Measurements from ENCODE around the gene GRIA1.

The GRIA1 gene

DNA sequence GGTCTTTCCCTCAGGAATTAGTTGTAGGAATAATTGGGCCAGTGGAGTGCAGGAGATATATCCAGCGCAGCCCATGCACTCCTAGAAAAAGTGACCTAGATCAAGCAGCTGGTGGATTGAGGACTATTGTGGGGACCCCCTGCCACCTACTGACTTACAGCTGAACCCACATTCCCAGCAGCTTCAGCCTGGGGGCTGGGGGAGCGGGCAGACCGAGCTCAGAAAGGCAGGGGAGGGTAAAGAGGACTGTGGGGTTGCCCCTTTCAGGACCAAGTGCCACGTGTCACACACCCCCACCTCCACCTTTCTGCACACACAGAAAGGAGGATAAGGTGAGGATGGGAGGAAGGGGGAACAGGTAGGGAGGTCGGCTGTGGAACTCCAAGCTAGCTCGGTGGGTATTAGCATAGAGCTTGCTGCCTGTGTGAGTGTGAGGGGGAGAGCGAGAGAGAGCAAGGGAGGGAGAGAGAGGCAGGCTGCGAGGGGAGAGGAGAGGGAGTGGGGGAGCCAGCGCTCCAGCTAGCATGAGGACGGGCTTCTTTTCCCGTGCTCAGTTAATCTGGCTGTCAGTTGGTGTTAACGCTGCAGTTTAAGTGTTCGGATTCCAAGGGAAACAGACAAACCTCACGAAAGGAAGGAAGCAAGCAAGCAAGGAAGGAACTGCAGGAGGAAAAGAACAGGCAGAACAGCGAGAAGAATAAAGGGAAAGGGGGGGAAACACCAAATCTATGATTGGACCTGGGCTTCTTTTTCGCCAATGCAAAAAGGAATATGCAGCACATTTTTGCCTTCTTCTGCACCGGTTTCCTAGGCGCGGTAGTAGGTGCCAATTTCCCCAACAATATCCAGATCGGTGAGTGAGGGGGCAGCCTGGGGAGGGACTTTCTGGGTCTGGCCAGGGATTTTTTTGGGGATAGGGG is at the start of gene GRIA1:
GRIA1 (plus strand) TSS at position 553 of the 920 bp plus-strand sequence.
- no peak for DNase-seq

DNA sequence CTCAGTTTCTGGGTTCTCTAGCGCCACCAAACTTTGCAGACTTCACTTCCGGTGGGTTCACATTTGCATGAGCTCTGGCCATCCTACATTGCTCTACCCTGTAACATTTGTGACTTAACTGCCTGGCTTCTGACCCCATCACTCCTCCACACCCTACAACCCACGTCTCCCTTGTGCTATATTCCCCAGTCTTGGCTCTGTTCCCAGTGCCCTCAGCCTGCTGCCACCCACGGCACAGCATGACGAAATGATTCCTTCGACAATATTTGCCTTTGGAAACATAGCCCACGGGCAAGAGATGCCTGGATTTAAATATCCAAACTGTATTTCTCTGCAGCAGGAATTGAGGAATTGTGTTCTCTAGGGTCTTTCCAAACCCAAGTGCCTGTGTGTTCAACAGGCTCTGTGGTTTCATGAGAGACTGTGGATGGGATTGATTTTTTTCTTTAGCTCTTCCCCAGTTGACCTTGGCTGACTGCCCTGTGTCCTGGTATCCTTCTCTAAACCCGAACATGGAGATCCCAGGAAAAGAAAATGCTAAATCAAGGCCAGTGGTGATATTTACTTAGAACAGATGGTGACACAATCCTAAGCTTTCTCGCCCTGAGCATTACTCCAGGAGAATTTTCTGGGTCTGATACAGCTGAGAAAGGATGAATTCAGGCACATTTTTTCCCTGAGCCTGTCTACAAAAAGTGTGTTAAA is 44.4 kb upstream of the GRIA1 start:
- no peak for DNase-seq

DNA sequence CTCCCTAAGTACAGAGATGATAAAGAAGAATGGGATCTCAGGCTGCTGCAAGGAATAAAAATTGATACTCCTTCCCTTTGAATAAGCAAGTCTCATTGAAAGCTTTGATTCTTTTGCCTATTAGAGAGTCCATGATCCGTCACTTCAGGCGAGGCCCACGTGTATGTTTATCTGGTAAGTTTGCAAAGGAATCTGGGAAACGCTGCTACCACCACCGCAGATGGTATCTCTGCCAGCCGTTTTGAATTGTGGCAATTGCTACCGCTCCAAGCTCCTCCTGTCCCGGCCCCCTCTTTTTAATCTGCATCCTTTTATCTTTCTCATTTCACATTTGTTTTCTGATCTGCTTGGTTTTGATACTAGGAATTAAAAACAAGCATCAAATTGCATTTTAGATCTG is 42.9 kb upstream of the GRIA1 start:
- no peak for DNase-seq

DNA sequence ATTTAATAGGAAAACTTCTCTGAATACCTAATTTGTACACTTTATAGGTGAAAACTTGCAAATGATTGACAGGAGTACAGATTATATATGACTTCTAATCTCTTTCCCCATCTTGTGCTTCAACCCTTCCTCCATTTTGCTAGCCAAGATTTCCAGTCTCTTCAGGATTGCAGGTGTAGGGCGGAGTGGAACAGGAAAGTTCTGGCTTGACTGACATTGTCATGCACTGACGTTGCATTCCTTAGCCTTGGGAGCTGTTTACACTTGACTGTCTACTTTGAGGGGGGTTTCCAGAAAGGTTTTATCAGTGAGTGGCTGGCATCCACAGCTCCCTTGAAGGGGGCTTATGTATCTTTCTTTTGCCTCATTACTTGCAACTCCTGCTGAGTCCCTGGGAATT is 34.1 kb upstream of the GRIA1 start:
- DNase-seq, result no peak

DNA sequence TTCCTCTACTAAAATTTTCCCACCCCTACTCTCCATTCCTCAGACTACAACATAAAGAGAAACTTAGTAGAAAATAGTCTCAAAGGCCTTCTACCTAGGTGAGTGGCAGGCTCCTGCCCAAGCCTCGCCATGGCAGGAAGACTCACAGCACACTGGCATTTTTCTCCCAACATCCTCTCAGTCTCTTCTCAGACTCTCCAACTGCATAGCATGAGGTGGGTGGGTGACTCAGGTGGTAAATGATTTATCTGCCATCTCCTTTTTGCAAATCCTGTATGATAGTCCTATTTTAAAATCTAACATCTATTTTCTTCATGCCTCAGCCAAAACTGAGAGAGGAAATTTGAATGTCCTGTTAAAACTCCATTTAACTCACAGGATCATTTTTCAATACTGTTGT is 33.5 kb upstream of the GRIA1 start:
- no peak for DNase-seq

DNA sequence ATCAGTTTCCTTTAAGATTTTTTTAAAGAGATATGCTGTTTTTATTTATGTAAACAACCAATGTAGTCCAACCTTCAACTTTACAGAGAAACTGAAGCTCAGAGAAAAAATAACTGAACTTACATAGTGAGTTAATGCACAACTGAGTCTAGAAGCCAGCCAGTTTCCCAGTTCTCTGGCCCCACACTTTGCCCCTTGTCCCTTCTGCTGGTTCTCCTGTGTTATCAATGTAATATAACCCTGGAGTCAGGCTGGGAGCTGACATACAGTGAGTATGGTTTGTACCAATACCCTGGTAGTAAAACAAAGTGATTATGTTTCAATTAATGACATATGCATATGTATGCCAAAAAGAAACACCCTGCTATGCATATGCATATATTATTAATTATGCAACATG is 32.2 kb upstream of the GRIA1 start:
- no peak for DNase-seq

DNA sequence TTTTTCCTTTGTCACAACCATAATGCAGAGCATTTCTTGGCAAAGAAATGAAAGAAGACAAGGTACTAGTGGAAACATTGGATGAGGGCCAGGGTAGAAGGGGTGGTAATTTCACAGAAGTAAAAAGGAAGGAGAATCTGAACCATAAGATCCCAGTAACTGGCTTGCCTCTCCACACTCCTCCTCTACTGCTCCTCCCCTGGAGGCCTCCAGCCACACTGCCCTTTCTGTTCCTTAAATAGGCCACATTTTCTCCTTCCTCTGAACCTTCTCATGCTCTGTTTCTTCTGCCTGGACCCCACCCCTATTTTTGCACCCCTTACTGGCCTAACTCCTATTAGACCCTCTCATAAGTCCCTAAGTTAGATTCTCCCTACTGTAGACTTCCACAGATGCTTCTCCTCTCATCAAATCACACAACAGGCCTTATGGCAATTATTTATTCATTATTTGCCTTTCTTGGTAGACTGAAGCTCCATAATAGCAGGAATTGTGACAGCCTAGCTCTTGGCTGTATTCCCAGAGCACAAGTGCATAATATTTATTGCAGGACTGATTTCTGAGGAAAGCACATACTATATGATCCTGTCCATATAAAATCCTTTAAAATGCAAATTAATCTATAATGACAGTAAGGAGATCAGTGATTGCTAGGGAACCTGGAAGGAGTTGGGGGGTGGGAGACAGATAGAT is 31.3 kb upstream of the GRIA1 start:
- no peak for DNase-seq

DNA sequence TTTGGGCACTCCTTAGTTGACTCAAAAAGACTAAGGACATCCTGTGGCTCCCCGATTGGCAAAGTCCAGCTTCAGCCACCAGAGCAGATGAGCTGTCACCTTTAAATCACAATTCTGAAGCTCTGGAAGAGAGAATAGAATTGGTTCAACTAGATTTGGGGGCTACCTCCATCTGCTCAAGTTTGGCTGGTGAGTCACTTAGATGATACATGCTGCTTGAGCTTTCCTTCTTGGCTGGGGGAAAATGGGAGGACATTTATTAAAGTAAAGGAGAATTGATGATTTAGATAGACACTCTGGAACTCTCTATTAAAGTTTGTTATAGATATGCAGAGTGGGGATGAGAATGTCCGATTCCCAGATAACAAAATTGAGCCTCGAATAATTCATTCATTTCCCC is 30.0 kb upstream of the GRIA1 start:
- DNase-seq, result no peak

DNA sequence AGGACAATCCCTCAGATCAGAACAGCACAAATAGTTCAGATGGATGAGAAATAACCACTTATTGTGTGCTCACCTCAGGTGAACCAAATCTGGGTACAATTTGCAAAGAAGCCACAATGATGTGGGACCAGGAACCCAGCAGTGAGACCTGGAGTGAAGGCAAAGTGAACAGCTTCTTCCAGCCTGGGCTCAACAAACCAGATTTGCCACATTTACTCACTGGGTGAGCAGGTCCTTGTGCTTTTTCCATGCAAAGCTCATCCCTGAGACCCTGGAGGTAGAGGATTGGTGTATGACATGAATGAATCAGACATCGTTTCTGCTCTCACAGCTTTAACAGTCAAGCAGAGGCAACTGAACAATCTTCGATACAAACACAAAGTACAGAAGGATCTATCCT is 29.1 kb upstream of the GRIA1 start:
- no peak for DNase-seq

DNA sequence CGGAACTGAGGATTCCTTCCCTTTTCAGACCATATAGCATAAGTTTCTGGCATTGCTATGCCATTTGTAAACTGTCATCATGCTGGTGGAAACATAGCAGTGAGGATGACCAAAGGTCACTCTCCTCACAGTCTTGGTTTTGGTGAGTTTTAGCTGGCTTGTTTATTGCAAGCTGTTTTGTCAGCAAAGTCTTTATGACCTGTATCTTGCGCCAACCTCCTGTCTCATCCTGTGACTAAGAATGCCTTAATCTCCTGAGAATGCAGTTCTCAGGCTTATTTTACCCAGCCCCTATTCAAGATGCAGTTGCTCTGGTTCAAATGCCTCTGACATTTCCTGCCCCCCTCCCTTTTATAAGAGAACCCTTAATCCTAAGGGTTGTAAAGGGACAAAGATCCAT is 26.7 kb upstream of the GRIA1 start:
- no peak for DNase-seq

DNA sequence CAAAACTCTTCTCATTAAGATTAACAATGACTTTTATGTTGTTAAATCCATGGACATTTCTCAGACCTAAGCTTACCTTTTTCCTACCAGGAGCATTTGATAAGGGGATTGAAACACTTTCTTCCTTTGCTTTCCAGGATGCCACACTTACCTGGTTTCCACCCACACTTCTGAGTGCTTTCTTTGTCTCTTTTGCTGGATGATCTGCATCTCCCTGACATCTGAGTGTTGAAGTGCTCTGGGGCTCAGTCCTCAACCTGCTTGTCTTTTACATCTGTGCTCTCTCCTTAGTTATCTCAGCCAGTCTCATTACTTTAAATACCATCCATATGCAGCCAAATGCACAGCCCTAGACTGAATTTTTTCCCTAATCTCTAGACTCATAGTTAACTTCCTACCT is 22.9 kb upstream of the GRIA1 start:
- no peak for DNase-seq

DNA sequence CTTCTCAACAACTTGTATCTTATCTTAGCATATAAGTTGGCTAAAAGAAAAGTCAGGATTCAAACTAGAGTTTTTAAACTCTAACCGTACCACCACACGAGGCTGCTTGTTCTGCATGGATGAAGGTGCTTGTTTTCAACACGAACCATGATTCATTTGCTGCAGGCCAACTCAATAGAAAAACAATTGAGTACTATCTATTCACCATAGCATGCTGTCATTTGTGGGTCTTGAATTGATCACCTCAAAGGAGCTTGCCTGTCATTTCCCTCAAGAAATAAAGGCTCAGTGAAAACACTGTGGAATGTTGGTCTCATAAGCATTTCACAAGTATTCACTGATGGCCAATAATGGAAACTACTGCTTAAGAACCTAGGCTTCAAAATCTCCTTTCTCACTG is 21.0 kb upstream of the GRIA1 start:
- no peak for DNase-seq

DNA sequence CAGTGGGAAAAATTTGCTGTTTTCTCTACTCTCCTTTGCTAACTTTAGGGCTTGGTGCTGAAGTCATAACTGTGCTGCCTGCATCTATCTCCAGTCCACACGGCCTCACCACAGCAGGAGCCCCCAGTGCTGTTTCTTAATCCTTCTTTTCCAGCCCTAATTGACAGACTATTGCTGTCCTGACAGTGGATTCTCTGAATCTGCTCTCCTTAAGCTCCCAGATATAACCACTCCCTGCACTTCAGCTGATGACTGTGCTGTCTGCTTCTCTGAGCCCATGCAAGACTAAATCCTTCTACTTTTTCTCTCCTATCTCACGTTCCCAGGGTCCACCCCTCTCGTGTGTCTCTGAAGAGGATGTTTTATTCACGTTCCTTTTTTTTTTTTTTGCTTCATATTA is 19.7 kb upstream of the GRIA1 start:
- peak; percentile 42 for DNase-seq

DNA sequence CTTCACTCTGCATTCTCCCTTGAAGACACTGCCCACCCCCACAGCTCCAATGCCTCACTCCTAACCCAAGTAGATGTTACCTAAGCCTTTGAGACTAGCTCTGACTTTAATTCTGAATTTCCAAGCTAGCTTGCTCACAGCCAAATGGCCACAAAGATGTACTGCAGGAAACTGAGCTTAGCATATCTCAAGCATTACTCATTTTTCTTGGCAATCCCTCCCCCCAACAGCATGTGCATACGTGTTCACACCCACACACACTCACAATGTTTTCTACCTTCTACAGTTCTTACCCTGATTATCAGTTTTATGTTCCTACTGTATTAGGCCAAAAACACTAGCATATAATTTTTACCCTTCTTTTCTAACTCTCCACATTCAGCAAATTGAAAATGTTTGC is 13.7 kb upstream of the GRIA1 start:
- DNase-seq, result no peak

DNA sequence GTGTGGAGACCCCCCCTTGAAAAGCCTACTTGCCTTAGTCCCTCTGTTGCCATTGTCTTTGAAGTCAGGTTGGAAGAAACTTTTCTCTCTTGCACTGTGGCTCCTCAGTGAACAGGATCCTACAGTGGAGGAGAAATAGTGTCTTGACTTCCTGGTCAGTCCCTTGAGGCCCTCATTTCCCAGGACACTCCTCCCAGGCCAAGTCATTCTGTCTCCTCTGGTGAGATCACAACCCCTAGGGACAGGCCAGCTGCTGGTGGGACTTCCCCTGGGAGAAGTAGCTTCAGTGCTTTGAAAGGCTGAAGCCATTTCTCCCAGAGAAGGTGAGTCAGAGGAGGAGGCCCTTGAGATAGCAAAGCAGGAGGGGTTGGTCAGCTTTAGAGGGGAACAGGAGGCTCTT is 10.1 kb upstream of the GRIA1 start:
- DNase-seq, result no peak

DNA sequence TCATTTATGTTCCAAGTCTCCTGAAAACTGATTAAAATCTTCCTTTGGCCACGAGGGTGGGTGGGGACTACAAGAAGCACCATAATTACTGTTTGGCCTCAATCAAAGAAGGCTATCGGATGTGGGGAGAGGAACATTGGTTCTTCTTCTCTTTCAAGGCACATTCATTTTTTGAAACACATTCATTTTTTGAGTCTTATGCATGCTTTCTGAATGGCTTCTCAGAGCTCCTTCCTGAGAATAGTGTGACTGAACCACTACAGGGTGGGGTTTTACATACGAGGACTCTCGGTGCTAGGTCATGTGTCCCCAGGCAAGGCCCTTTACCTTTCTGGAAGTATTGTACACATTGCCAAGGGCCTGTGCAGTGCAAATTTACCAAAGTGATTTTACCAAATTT is 7.0 kb upstream of the GRIA1 start:
- DNase-seq, result no peak

DNA sequence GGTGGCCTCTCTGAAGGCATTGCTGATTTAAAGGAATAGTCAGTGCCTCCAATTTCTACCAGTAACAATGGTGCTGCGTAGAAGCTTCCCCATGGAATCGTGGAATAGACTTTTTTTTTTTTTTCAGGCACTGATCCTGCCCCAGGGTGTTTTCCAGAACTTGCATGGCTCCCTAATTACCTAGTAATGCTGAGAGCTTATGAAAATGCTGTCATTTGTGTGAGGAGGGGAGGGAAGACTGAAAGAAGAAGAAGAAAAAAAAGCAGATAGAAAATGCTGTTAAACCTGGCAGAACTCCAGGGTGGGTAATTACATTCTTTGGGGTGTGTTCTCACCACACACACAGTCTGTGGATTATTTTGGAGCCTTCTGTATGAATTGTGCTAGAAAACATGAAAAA is 4.8 kb upstream of the GRIA1 start:
- DNase-seq, result no peak

DNA sequence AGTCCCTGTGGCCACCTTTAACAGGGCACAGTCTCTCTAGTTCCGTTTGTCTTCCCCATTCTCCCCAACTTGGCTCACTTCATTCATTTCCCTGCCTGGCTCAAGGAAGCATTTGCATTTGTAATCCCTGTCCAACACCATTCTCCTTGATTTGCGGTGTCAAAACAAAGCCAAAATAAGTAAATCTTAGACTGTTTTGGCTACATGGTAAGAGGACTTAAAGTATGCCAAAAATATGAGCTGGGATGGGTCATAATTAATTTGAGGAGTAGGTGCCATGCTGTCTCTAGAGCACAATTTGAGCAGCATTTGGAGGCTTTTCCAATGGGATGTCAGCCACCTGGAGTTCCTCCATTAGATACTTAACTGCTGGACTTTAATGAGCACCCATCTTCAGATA is 3.7 kb upstream of the GRIA1 start:
- no peak for DNase-seq

DNA sequence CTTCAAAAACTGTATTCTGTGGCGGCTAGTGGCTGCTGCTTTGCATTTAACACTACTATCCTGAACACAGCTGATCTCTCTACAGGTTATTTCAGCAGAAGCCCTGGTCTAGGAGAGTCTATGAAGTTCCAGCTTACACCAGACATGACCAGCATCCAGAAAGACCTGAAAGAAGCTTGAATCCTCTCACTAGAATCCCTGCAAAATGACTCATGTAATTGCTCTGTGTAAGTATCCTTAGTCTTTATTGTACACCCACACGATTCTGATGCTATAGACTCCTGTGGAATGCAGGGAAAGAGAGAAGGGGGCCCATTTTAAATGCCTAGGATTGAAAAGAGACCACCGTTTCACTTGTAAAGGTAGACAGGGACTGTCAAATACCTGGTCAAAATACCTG is 859 bp upstream of the GRIA1 start:
- no peak for DNase-seq

DNA sequence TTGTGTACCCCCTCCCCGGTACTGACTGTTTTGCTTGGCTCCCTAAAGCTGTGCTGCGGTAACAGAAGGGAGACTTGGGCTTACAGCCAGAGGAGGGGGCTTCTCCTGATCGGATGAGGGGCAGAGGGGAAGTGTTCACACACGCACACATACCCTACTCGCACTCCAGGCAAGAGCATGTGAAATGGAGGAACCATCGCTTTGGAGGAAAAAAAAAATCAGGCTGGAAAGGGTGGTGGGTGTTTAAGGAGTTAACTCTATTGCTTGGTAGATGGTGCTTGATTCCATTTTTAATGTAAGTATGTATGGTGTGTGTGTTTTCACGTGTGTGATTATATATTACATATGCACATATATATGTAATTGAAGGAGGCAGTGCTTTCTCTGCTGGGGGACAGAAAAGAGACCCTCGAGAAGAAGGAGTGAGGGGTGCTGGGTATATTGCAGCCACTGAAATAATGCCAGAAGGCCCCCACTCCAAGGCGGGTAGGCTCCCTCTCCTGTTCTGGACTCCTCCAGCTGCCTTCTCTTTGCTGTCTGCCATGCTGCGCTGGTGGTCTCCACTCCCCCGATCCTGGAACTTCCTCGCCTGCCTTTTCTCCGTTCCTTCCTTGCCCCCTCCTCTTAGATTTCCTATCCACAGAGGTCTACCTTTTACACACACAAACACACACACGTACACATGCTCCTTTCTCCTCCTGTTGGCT is 721 bp downstream of the GRIA1 start:
- DNase-seq, result no peak

DNA sequence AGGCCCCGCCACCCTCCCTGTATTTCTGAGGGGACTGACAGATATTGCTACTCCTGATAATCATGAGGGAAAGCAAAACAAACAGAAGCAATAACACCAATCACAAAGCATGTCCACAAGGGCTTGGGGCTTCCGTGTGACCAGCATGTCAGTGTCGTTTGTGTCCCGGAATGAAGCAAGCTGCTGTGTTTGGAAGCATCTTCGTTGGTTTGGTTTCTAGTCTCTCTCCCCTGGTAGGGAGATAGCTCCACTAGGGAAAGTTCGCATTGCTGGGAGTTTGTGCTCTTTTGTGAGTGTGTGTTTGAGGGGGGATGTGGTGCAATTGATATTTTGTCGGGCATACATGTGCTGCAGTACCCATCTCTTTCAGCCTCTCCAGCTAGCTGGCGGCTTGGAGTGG is 1.4 kb downstream of the GRIA1 start:
- DNase-seq, result no peak

DNA sequence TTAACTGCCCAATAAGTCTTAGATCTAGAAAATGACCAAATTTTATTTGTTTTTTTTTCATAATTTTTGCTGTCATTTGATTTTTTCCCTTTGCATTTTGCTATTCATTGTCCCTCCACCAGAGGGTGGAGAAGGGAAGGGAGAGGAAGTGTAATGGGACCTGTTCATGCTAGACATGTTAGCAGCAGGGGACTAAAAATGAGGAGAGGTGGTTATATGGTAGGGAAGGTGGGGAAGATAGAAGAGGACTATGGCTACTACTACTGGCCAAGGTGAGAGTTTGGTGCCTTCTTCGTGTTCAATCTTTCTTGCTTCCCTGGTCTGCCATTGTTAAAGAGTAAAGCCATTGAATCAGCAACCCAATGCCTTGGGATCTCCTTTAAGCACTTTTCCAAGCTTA is 6.4 kb downstream of the GRIA1 start:
- DNase-seq, result no peak

DNA sequence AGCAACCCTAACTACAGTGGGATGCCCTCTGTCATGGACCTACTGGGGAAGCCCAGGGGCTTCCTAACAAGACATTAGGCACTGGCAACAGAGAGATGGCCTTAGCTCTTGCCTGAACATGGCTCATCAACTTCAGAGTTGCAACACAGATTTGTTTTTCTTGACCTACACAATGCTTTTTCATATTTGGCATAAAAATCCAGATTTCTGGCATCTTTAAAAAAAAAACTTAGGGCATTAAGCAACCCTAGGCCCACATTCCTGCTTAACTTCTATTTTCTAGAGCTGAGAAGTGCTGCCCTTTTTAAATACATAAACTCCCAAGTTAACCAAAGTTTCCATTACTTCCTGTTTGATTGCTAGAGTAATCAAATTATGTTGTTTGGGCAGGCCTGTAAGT is 8.0 kb downstream of the GRIA1 start:
- DNase-seq, result no peak

Measured in NCI-H524 treated with DMSO at 0.1 percent for 48 hours (cell line).